Retinal pigment epithelial cell (primary cell): ENCODE measurements around the gene CEP41.

Source experiments
- DNase-seq: peaks from one replicate; pipeline ENCODE4 v3.0.0-alpha.2; 2010; ENCODE audit warnings: low read depth
- H3K4me3 ChIP-seq: 2 replicates; pipeline ENCODE4 v1.5.1; 2011; ENCODE audit warnings: mild to moderate bottlenecking, low read length, control low read depth, moderate library complexity
- TF ChIP-seq, protein P1 (sequence below): conservative IDR thresholded peaks from 2 replicates; pipeline ENCODE4 v1.5.1; 2011; ENCODE audit warnings: low read depth, low read length, control low read depth, inconsistent platforms

CEP41 gene

DNA sequence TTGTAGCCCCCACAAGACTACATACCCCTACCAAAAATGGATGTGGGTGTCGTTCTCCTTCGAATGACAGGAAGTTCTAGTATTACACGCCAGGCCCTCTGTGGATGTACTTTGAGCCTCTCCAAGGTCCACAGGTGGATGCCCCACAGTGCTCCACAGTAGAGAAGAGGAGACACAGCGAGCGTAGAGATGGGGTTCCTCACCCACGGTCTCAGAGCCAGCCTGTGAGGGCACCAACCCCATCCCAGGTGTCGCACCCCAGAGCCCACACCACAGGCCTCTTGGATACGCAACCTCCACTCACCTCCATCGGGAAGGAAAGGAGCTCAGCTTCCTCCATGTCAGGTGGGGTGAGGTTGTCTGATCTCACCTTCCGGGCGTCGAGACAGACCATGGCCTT is 93.9 kb downstream of the CEP41 start:
- H3K4me3 ChIP-seq: no peak overlapping the region
- TF ChIP-seq, protein P1, sequence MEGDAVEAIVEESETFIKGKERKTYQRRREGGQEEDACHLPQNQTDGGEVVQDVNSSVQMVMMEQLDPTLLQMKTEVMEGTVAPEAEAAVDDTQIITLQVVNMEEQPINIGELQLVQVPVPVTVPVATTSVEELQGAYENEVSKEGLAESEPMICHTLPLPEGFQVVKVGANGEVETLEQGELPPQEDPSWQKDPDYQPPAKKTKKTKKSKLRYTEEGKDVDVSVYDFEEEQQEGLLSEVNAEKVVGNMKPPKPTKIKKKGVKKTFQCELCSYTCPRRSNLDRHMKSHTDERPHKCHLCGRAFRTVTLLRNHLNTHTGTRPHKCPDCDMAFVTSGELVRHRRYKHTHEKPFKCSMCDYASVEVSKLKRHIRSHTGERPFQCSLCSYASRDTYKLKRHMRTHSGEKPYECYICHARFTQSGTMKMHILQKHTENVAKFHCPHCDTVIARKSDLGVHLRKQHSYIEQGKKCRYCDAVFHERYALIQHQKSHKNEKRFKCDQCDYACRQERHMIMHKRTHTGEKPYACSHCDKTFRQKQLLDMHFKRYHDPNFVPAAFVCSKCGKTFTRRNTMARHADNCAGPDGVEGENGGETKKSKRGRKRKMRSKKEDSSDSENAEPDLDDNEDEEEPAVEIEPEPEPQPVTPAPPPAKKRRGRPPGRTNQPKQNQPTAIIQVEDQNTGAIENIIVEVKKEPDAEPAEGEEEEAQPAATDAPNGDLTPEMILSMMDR: no peak
- no peak for DNase-seq

DNA sequence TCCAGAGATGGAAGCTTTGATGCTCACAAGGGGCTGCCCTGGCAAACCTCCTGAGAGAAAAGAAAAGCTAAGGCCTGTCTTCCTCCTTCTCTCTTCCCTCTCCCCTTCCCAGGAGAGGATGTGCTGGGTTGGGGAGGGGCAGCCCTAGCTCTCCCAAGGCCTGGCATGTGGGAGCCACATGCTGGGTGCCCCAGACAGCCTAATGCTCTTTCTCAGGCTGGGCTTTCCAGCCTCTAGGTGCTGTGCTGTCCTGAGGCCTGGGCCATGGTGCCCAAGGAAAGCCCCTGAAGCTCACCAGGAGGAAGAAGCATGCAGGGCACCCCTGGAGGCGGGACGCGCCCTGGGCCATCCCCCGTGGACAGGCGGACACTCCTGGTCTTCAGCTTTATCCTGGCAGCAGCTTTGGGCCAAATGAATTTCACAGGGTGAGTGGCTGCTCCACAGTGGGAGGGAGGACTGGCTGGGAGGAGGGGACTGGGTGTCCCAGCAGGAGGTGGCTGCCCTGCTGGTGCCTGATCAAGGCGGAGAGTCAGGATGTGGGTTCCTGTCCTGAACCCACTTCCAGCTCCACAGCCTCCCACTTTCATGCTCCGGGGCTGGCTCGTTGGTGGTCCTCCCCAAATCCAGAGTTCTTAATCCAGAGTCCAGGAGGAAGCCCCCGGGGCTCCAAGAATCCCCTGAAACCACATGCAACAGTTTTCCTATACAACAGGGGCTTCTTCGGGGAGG is 94.5 kb downstream of the CEP41 start:
- no peak for DNase-seq
- H3K4me3 ChIP-seq: no peak overlapping the region
- TF ChIP-seq, protein P1: no peak

DNA sequence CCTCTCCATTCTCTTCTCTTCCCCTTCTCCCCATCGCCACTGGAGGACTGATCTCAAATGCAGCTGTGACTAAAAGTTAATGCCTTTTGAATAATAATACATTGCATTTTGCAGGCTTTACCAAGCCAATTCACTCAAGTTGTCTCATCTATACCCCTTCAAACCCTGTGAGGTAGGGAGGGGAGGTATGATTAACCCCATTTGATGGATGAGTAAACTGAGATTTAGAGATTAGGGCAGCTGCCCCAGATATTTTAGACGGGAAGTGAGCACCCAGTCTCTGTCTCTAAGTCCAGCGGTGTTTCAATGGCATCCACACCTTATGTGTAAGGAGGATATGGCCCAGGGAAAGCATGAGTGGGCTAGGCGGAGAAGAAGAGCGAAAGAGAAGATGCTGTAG is 95.1 kb downstream of the CEP41 start:
- no peak overlapping the region for H3K4me3 ChIP-seq
- DNase-seq: no peak
- TF ChIP-seq, protein P1: no peak

DNA sequence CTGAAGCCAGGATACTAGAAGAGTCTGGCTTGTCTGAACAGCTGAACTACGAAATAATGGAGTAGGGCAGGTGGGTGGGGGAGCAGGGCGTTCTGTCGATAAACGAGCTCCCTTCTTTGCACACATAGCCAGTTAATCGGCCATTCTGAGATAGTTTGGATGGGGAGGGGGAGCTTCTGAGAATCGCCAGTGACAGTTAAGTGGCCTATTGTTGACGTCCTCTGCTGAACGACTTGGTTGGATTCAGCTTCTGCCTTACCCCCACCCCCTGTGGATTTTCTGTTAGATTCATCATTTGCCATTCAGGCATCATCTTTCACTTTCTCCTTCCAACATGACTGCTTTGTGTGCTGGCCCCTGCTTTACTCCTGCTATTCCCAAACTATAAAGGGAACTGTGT is 95.7 kb downstream of the CEP41 start:
- TF ChIP-seq, protein P1: no peak
- no peak for DNase-seq
- no peak overlapping the region for H3K4me3 ChIP-seq

DNA sequence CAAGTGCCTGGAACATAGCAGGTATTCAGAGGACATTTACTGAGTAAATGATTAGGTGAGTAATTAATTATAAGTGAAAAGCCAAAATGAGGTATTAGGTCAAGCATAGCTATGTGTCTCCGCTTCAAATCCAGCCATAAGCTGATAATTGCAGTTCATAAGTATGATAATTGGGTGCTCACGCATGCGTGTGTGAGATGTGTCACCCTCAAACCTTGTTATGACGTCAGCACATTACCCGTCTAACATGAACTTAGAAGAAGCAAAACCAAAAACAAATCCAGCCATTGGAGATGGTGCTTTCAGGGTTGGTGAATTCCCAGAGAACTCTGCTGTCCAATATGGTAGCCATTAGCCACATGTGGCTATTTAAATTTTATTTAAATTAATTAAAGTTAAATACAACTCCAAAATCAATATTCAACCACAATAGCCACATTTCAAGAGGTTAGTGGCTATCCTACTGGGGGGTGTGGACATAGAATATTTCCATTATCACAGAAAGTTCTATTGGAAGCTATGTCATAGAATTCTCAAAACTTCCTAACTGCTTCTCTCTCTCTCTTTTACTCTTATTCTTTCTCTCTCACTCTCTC is 96.4 kb downstream of the CEP41 start, which contains the start of gene CPA5:
TSS of gene CPA5 (plus strand) at position 546 of the 596 bp plus-strand sequence. CDS start 1,670 bp downstream, outside the sequence.
- DNase-seq: no peak
- no peak within 1 kb of the TSS for H3K4me3 ChIP-seq
- TF ChIP-seq, protein P1: no peak
